DMS 273 (cell line): ENCODE data around the gene MPRIP.

Experiments
- DNase-seq: peaks from one replicate; lab custom pipeline; 2025; ENCODE audit not compliant: unreplicated experiment; lab: John Stamatoyannopoulos, UW

MPRIP gene

DNA sequence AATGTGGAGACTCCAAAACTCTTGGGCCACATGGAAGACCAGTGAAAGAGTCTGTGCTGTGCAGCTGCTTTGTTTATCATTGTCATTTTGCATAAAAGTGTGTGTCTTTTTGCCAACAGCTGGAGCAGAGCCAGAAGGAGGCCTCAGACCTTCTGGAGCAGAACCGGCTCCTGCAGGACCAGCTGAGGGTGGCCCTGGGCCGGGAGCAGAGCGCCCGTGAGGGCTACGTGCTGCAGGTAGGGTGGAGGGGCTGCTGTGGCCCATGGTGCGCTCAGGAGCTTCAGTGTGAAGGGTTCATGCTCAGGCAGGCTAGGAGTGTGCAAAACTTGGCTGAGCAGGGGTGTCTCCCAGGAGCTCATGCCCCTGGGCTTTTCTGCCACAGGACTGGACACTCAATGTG, 118.9 kb downstream of the MPRIP start:
- no peak for DNase-seq

DNA sequence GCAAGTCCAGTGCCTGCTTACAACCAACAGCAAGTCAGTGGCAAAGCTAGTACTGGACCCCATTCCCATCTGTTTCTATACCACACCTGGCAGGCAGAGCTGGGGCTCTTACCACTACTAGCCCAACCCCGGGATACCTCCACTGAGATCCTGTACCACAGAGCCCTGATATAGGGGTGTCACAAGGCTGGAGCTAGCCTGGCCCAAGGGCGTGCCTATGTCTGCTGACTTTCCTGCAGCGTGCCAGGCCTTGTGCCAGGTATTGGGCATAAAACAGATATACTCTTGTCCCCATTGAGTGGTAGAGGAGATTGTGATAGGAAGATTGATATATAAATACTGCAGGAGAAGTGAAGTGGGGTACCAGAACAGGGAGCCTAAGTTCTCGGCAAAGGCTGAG, 119.5 kb downstream of the MPRIP start:
- DNase-seq, result no peak

DNA sequence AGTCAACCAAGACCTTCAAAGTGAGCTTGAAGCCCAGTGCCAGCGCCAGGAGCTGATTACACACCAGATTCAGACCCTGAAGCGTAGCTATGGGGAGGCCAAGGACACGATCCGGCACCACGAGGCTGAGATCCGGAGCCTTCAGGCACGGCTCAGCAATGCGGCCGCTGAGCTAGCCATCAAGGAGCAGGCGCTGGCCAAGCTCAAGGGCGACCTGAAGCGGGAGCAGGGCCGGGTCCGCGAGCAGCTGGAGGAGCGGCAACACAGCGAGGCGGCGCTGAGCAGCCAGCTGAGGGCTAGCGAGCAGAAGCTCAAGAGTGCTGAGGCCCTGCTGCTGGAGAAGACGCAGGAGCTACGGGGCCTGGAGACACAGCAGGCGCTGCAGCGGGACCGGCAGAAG, 121.9 kb downstream of the MPRIP start:
- DNase-seq, result no peak

DNA sequence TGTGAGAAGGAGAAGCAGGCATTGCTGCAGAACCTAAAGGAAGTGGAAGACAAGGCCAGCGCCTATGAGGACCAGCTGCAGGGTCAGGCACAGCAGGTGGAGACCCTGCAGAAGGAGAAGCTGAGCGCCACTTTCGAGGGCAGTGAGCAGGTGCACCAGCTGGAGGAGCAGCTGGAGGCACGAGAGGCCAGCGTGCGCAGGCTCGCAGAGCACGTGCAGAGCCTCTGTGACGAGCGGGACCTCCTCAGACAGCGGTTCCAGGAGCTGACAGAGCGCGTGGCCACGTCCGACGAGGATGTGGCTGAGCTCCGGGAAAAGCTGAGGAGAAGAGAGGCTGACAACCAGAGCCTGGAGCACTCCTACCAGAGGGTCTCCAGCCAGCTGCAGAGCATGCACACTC, 122.4 kb downstream of the MPRIP start:
- DNase-seq, result no peak

DNA sequence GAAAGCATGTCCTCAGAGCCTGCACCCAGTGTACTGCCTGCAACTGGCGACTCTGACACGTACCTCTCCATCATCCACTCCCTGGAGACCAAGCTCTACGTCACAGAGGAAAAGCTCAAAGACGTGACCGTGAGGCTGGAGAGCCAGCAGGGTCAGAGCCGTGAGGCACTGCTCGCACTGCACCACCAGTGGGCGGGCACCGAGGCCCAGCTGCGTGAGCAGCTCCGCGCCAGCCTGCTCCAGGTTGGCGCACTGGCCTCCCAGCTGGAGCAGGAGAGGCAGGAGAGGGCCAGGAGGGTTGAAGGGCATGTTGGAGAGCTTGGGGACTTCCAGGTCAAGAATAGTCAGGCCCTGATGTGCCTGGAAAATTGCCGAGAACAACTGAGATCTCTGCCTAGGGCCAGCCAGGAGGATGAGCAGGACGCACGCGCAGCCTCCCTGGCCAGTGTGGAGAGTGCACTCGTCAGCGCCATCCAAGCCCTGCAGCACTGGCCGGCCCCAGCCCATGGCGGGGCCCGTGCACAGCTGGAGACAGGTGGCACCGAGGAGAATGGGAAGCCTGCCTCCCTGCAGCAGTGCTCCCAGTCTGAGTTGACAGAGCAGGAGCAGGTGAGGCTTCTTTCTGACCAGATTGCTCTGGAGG, 123.5 kb downstream of the MPRIP start:
- no peak for DNase-seq

DNA sequence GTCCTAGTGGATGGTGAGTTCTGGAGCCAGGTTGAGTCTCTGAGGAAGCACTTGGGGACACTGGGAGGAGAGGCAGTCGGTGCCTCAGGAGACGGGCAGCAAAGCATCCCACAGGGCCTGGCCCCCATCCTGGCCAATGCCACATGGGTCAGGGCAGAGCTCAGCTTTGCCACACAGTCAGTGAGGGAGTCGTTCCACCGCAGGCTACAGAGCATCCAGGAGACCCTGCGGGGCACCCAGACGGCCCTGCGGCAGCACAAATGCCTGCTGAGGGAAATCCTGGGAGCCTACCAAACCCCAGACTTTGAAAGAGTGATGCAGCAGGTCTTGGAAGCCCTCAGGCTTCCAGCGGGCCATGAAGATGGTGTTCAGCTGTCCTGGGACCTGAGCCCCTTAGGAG, 124.2 kb downstream of the MPRIP start:
- no peak for DNase-seq

DNA sequence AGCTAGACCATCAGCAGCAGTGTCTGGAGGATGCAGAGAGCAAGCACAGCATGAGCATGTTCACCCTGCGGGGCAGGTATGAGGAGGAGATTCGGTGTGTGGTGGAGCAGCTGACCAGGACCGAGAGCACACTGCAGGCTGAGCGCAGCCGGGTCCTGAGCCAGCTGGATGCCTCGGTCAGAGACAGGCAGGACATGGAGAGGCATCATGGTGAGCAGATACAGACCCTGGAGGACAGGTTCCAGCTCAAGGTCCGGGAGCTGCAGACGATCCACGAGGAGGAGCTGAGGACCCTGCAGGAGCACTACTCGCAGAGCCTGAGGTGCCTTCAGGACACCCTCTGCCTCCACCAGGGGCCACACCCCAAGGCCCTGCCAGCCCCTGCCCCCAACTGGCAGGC, 125.1 kb downstream of the MPRIP start:
- no peak for DNase-seq

DNA sequence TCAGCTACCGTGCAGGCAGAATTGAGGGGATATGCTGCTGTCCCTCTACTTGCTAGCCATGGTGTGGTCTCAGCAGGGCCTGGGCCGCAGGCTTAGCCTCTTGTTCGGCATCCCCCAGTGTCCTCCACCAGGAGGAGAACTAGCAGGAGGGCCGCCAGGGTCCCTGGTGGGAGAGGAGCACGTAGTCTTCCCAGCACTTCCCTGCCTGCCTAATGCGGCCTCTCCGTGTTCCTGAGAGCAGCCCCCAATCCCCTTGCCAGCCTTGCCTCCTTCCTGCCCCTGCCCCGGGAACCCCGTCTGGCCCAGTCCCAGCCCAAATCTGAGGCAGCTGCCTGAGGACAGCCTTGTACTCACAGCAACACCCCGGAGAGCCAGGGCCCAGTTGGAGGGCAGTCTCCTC, 125.7 kb downstream of the MPRIP start:
- no peak for DNase-seq

DNA sequence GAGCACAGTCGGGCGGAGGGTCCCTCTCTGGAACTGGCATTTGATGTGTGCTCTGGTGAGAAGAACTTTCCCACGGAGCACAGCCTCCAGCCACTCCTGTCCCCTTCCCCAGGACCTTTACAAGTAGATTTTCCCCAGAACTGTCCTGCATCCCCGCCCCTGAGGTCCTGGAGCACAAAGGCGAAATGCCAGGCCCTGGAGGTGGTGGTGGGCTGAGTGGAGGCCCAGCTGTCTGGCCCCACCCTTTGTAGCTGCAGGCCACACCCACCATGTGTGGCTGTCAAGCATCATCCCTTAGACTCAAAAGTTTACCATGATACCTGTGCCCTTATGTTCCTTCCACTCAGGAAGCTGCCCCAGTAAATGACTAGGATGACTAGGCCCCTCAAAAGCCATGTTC, 126.1 kb downstream of the MPRIP start:
- DNase-seq, result no peak

DNA sequence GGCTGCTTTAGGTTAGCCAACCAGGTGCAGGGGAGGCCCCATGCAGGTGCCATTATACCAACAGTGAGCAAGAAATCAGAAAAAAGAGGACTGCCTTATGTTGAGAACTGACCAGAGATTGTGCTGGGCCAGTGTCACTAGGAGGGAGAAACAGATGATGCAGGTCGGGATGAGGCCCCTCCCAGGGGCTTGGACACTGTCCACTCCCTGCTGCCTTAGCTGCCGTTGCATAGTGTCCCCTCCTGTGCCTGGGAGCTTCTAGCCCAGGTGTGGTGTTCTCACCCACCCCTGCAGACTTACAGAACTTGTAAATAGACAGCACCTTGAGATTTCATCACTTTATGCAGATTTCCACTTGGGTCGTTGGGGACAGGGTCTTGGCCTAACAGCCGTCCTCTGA, 127.1 kb downstream of the MPRIP start:
- DNase-seq, result no peak

DNA sequence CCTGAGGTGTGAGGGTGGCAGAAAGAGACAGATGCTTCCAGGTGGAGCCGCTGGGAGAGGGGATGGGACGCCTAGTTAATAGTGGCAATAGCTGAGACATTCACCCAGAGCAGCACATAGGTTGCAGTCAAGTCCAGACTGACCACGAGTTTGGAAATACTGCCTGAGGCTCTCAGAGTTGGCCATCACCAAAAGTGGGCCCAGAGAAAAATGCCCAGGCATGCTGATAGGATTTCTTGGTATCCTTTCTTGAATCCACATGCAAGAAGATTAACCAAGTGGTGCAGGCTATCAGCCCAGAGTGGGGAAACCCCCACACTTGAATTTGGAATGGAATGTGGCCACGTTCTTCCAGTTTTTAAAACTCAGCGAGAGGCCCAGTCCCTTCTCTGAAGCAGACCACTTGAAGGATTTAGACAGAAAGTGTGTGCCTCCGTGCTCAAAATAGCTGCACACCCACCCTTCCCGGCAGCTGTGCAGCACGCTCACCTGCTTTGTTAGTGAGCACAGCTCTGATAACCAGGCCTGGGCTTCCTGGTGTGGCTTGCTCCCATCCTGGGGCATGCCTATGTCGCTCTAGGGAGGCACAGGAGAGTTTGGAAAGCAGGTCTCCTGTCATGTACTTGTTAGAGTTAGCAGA, 128.2 kb downstream of the MPRIP start:
- no peak for DNase-seq

DNA sequence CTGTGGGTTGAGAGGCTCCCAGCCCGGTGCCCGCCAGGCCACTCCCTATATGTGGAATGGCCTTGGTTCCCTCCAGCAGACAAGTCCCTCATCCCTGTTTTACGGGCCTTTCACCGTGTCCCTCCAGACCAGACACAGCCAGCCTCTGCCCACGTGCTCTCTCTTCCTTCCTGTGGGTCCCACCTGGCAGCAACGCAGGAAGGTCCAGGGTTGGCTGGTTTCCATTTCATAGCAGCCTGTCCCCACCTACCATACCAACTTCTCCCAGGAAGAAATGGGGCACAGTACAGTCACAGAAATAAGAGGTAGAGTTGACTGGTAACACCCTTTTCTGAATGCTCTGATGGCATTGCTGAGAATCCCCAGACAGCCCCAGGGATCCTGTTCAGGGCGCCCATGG, 128.9 kb downstream of the MPRIP start:
- DNase-seq, result no peak

DNA sequence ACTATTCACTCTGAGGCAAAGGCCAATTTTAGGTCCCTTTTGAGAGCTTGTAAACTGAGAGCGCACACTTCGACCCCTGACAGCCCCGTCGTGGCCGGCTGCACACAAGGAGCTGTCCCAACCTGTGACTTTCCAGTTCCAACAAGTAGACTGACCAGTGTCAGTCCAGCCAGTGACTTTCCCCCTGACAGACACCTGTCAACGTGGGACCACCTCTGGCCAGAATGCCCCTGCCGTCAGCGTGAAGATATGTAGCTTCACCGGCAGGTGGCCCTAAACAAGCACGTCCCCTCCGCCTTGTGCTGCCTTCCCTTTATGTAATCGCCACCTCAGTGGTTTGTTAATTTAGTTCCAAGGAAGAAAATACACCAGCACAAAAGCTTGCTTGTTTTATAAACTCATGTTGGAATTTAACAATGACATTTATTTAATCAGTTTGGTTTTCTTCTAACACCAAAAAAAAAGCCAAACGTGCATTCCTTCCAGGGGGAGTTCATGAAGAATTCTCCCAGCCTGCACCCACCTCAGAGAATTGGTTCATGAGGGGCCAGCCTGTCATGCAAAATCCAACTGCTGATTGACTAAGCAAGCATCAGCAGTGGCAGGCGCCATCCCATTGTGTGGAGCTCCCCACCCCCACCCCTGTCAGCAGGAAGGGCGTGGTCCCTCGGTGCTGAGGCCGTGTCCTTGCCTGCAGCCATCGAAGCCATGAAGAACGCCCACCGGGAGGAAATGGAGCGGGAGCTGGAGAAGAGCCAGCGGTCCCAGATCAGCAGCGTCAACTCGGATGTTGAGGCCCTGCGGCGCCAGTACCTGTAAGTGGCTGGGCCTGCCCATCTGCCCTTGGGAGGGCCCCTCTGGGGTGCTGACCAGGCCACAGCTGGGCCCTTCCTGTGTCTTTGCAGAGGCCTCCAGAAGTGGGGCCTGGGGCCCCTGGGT, 130.0 kb downstream of the MPRIP start:
- no peak for DNase-seq

DNA sequence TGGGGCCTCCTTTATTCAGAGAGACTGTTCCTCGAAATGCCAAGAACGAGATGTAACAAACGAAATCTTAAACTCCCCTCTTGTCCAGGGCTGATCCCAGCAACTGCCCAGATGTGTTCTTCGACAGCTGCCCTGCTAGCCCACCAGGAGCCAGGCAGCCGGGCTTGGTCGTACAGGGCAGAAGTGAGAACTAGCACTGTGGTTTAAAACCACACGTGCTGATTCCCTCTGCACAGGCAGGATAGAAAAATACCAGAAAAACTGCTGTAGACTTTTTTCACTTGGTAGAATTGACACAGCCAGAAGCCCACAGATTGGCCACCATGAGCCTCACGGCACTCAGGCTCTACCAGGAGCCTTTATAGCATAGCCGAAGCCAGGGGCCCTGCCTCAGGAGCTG, 130.7 kb downstream of the MPRIP start:
- DNase-seq, result no peak

DNA sequence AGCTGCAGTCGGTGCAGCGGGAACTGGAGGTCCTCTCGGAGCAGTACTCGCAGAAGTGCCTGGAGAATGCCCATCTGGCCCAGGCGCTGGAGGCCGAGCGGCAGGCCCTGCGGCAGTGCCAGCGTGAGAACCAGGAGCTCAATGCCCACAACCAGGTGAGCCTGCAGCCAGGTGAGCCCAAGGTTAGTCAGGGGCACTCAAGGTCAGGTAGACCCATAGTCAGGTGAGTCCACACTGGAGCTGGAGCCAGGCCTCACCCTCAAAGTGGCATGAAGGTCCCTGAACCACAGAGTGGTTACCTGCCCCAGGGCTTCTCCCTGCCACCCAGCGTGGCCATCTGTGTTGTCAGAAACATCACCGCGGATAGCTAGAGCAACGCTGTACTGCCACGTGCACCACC, 131.7 kb downstream of the MPRIP start:
- no peak for DNase-seq

DNA sequence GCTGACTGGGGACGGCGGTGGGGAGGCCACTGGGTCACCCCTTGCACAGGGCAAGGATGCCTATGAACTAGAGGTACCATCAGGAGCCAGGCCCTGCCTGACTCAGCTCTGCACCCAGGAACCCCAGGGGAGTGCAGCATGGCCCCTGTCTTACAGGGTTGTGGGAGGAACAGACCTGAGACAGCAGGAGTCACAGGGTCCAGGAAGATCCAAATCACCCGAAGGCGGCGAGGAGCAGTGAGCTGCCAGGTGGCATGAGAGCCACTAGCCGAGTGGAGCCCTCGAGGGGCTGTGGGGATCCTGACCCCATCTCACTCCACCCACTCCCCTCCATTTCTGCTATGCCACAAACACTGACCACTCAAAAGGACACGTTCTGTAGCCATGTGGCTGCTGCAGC, 133.1 kb downstream of the MPRIP start:
- no peak for DNase-seq

DNA sequence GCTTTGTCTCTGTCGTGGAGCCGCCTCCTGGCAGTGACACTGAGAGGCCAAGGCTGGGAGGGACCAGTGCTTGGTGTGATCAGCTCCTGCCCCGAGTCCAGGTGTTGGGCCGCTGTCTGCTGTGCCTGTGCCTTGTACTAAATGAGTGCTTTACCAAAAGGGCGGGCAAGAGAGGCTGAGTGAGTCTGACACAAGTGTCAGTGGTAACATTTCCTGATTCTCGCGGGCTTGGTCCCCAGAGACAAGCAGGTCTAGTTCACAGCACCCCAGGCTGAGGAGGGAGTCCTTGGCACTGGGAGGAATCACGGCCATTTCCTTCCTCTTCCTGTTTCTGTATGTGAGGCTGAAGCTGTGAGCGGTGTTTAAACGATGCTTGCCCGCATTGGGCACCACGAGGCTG, 133.7 kb downstream of the MPRIP start:
- no peak for DNase-seq

DNA sequence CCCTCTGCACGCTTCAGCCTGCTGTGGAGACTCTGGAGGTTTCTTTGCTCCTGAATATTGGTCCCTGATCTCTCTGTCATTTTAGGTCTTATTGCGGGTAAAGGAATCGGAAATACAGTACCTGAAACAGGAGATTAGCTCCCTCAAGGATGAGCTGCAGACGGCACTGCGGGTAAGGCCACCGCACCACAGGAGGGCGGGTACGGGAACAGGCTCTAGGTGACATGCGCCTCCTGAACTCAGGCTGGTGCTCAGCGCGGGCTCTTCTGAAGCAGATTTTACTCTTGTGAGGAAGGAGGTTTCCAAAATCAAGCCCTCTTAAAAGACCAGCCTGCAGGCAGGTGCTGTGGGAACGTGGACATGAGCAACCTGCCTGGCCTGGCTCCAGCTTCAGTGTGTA, 134.1 kb downstream of the MPRIP start:
- no peak for DNase-seq

DNA sequence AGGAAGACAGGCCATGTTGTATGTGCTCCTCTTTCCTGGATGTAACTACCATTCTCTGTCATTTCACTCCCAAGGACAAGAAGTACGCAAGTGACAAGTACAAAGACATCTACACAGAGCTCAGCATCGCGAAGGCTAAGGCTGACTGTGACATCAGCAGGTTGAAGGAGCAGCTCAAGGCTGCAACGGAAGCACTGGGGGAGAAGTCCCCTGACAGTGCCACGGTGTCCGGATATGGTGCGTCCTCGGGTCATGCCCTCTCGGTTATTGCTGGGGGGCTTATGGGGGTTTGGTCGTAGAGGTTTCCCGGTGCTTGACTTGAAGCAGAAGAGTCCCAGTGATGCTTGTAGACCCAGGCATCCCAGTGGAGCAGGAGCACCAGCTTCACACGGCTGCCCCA, 134.9 kb downstream of the MPRIP start:
- DNase-seq, result no peak

DNA sequence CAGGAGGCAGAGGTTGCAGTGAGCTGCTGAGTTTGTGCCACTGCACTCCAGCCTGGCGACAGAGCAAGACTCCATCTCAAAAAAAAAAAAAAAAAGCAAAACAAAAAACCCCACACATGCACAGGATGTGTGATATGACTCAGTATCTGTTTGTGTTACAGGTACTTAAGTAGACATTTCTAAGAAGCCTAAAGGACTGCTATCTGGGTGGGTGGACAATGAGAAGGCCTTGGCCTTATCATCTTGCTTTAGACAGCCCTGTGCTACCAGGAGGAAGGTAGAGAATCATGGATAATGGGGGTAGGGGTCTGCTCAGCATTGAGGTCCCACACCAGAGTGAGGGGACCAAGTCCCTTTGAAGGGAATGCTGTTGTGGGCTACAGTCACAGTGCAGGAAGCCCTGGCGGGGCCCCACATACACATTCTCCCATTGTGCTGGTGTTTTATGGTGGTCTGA, 137.1 kb downstream of the MPRIP start:
- no peak for DNase-seq

DNA sequence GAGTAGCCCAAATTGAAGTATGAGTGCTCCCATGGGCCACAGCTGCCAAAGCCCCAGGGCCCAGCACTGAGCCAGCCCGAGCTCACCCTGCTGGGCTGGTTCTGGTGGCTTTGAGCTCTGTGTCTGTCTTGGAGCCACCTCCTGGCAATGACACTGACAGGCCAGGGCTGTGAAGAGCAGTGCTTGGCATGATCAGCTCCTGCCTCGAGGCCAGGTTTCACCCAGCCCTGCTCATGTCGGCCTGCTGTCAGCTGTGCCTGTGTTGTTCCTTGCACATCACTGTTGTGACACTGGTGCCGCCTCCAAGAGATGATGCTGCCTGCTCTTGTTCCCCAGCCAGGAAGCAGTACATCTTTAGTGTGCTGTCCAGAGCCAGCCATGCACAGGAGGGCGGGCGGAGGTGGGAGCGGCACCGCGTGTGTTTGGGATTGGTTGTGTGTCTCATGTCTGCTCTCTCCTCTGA, 137.9 kb downstream of the MPRIP start:
- no peak for DNase-seq
